ENCODE measurements around the gene MGLL. TPM values are rescaled to one million over a fixed set of nuclear protein-coding genes. Genes with fewer than 3 reads are reported as not detected.

MGLL gene
- total RNA-seq, 1 donor from 2014 or later = 132 TPM

DNA sequence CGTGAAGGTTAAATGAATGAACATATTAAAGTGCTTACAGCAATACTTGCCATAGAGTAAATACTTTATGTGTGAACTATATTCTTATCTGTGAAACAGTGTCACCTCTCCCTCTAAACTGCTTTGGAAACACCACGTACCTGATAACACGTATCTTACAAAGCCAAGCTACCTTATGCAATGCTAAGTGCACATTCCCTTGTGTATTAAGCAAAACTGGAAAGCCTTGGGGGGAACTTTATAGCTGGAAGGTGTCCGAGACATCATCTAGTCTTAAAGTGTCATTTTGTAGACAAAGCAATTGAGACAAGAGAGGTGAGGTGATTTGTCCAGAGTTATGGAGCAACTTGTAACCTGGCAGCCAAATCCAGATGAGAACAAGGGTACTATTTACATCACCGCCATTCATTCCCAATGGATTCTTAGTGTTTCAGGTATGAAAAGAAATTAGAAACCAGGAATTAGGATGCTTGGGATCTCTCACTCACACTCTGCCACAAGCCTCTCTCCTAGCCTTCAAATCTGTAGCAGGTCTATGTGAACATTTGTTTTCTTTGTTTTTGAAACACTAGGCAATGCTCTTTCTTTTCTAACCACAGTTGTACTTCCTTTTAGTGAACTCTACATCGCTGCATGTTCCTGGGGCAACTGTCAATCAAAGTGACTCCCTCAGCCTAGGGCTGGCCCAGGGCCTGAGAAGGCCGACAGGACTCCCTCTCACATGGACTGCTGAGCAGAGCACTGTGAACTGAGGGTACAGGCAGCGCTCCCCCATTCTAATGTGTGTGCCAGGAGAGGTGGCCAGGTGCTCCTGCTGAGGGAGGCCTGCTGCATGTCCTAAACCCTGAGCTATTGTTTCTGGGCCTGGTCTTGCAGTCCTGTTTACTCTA, 13.9 kb upstream of the MGLL start:
- intact Hi-C loops (cut with DNase I) = no loop called here
- H3K36me3 ChIP-seq = no peaks in the 10 kb centered on the region

DNA sequence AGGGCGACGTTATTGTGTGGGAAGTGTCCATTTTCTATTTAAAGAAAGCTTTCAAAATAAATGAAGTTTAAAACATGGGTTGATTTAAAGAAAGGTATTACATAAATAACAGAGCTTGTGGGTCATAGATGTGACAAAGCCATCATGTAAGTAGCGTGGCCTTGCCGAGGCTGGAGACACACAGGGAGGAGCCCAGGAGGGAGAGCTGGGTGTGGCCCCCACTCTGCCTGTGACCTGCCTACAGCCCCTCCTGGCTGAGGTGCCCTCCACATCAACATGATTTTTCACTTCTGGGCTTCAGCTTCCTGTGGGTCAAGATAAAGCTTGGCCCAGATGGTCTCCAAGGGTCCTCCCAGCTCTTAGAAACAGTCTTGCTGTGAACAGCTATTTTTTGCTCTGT, 12.5 kb upstream of the MGLL start:
- DNase-seq (no peak), ATAC-seq (no peak)
- Histone ChIP-seq H3K27ac (no peak overlapping the region), H3K4me1 (no peaks in the 10 kb centered on the region), H3K36me3 (no peaks in the 10 kb centered on the region), H3K27me3 (ENCODE audit: low read depth) (no peaks in the 10 kb centered on the region), H3K9me3 (no peaks in the 10 kb centered on the region), H3K4me3 (no peak overlapping the region)
- intact Hi-C loops (cut with DNase I) = no loop called here
- TF ChIP-seq, protein P1, sequence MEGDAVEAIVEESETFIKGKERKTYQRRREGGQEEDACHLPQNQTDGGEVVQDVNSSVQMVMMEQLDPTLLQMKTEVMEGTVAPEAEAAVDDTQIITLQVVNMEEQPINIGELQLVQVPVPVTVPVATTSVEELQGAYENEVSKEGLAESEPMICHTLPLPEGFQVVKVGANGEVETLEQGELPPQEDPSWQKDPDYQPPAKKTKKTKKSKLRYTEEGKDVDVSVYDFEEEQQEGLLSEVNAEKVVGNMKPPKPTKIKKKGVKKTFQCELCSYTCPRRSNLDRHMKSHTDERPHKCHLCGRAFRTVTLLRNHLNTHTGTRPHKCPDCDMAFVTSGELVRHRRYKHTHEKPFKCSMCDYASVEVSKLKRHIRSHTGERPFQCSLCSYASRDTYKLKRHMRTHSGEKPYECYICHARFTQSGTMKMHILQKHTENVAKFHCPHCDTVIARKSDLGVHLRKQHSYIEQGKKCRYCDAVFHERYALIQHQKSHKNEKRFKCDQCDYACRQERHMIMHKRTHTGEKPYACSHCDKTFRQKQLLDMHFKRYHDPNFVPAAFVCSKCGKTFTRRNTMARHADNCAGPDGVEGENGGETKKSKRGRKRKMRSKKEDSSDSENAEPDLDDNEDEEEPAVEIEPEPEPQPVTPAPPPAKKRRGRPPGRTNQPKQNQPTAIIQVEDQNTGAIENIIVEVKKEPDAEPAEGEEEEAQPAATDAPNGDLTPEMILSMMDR (IDR thresholded peaks at IDR 0.05) = no peak

More for the DNA sequence above, 13.9 kb upstream of the MGLL start:
- TF ChIP-seq, protein P1 (IDR thresholded peaks at IDR 0.05) = no peak
- Histone ChIP-seq H3K4me1 (no peaks in the 10 kb centered on the region), H3K27ac (no peak overlapping the region), H3K27me3 (ENCODE audit: low read depth) (no peaks in the 10 kb centered on the region), H3K9me3 (no peaks in the 10 kb centered on the region), H3K4me3 (no peak overlapping the region)
- peak; percentile 69 to 89 for ATAC-seq
- no peak for DNase-seq

DNA sequence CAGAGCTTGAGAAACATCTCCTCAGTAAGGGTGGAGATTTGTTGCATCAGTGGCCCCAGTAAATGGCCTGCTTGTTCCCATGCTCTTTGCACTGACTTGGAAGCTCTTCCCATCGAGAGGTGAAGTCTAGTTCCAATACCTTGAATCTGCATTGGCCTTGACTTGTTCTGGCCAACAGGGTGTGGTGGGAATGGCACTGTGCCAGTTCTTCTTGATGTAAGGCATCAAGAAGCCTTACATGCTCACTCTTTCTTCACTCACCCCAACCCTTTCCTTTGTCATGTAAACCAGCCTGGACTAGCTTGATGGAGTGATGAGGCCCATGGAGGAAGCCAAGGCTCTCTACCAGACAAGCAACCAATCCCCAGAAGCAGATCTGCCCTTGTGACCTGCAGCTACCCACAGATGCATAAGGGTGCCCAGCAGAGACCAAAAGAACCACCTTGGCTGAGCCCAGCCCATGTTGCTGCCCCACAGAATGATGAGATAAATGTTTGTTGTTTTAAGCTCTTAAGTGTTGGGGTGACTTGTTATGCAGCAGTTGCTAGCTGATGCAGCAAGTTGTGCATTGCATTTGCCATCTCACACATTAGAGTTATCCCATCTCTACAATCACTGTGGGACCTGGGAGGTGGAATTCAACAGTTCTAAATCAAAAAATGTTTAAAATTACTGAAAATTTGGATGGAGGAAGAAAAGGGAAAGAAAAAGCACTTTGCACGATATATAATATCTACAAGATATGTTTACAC, 11.1 kb upstream of the MGLL start:
- no peaks in the 10 kb centered on the region for H3K27me3 ChIP-seq (ENCODE audit: low read depth)
- no peaks in the 10 kb centered on the region for H3K4me1 ChIP-seq
- DNase-seq (no peak), ATAC-seq (no peak)
- no peak overlapping the region for H3K4me3 ChIP-seq
- TF ChIP-seq, protein P1 (IDR thresholded peaks at IDR 0.05) = no peak
- H3K36me3 ChIP-seq = no peaks in the 10 kb centered on the region
- H3K27ac ChIP-seq = no peak overlapping the region
- peaks cover 11% of the 10 kb centered on the region for H3K9me3 ChIP-seq
- intact Hi-C loops (cut with DNase I) = no loop called here

DNA sequence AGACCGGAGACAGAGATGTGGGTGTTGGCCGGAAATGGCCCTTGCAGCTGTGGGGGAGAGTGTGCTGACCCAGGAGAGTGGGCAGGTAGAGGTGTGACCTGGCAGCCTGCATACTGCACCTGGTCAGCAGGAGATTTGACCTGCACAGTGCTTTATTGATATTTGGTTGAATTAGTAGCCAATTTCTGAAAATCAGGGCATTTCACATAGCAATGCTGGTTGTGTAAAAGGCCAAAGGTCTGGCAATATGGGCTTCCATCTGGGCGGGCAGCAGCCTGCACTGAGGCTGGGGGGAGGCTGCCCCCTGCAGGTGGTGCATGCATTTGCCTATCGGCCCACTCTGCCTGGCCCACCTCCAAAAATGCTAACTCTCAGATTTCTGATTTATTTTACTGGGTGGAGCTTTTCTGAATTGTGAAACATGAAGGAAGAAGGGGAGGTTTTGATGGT, 9.4 kb upstream of the MGLL start:
- no peaks in the 10 kb centered on the region for H3K4me1 ChIP-seq
- DNase-seq = peak; percentile 81
- no peaks in the 10 kb centered on the region for H3K27me3 ChIP-seq (ENCODE audit: low read depth)
- H3K36me3 ChIP-seq = no peaks in the 10 kb centered on the region
- intact Hi-C loops (cut with DNase I) = no loop called here
- H3K27ac ChIP-seq = no peak overlapping the region
- ATAC-seq = peak; percentile 80 to 89
- TF ChIP-seq, protein P1 (IDR thresholded peaks at IDR 0.05) = peak; percentile 85
- no peak overlapping the region for H3K4me3 ChIP-seq
- peaks cover 20% of the 10 kb centered on the region for H3K9me3 ChIP-seq

DNA sequence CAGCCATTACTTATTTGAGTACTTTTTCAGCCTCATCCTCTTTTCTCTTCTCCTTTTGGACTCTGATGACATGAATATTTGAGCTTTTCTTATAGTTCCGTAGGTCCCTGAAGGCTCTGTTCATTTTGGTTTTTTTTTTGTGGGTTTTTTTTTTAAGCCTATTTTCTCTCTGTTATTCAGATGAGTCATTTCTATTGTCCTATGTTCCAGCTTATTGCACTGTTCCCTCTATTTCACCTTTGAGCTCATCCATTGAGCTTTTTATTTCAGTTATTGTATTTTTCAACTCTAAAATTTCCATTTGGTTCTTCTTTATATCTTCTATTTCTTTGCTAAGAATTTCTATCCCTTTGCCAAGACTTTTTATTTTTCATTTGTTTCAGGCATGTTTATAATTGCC, 7.2 kb upstream of the MGLL start:
- no peak for DNase-seq
- Histone ChIP-seq H3K4me3 (no peak overlapping the region), H3K4me1 (no peaks in the 10 kb centered on the region), H3K36me3 (no peaks in the 10 kb centered on the region), H3K27me3 (ENCODE audit: low read depth) (no peaks in the 10 kb centered on the region), H3K9me3 (peaks cover 20% of the 10 kb centered on the region), H3K27ac (no peak overlapping the region)
- TF ChIP-seq, protein P1 (IDR thresholded peaks at IDR 0.05) = no peak
- intact Hi-C loops (cut with DNase I) = no loop called here
- ATAC-seq = no peak
